Spleen (tissue), 11 donors: ENCODE results near the gene AOC2. TPM values are rescaled to one million over a fixed set of nuclear protein-coding genes. Genes with fewer than 3 reads are reported as not detected.
"Not testable (repeated sequence)": the region's sequence is repeated elsewhere in the genome, so short reads cannot be mapped to it uniquely, and the experiment has no call there.

Experiments
- DNase-seq: peaks from one replicate; pipeline ENCODE4 v3.0.0-alpha.2; 2020
- H3K27ac ChIP-seq, 8 donors: fragments of 200-600 bp; sonication (generic) in 7 of 8; 1 replicate in 4 of 8; 2 replicates in 4 of 8; pipeline versions ENCODE4 v1.5.0 to v1.8.0; 2016 to 2021; ENCODE audit warnings: inconsistent platforms in 4 of 8, mild to moderate bottlenecking in 4 of 8, moderate library complexity in 1 of 8
- H3K27me3 ChIP-seq, 7 donors: fragments of 200-600 bp; sonication (generic) in 6 of 7; replicated peaks in 1 of 7; 1 replicate in 4 of 7; 2 replicates in 3 of 7; pipeline versions ENCODE4 v1.5.0 to v1.8.0; 2016 to 2021; ENCODE audit warnings: inconsistent platforms in 3 of 7, mild to moderate bottlenecking in 1 of 7
- H3K36me3 ChIP-seq, 6 donors: fragments of 200-600 bp; sonication (generic) in 5 of 6; 1 replicate in 4 of 6; 2 replicates in 2 of 6; pipeline versions ENCODE4 v1.5.0 to v1.8.0; 2016 to 2021; ENCODE audit warnings: inconsistent platforms in 2 of 6
- H3K4me1 ChIP-seq, 6 donors: fragments of 200-600 bp; sonication (generic) in 5 of 6; 1 replicate in 3 of 6; 2 replicates in 3 of 6; pipeline versions ENCODE4 v1.5.0 to v1.8.0; 2016 to 2021; ENCODE audit warnings: inconsistent platforms in 3 of 6
- H3K4me3 ChIP-seq, 8 donors: fragments of 200-600 bp; sonication (generic) in 7 of 8; 1 replicate in 4 of 8; 2 replicates in 4 of 8; pipeline versions ENCODE4 v1.5.0 to v1.8.0; 2016 to 2021; ENCODE audit warnings: inconsistent platforms in 4 of 8, mild to moderate bottlenecking in 4 of 8, moderate library complexity in 2 of 8
- H3K9me3 ChIP-seq, 8 donors: fragments of 200-600 bp; sonication (generic) in 7 of 8; 1 replicate in 4 of 8; 2 replicates in 4 of 8; pipeline versions ENCODE4 v1.5.0 to v1.8.0; 2016 to 2021; ENCODE audit warnings: inconsistent platforms in 4 of 8
- POLR2A ChIP-seq, 3 donors: fragments of 450-650 bp; IDR thresholded peaks; one replicate each; pipeline ENCODE4 v1.5.1; 2017; ENCODE audit warnings: antibody characterized with exemption in 3 of 3, mild to moderate bottlenecking in 1 of 3
- POLR2AphosphoS5 ChIP-seq, 3 donors: sonication (generic); formaldehyde crosslinking; IDR thresholded peaks; one replicate each; pipeline ENCODE4 v1.5.1; 2017; ENCODE audit warnings: antibody characterized with exemption in 3 of 3
- whole genome bisulfite sequencing, 5 donors: extraction: QIAGEN DNeasy Blood & Tissue Kit in 3 of 5; methylation state at CpG; one replicate each; pipeline versions ENCODE4 v1.1.5 to v1.1.7; 2013 to 2018; 5-methylcytosine and 5-hydroxymethylcytosine counted together
- intact Hi-C: fragments of 100-400 bp; cut with DNase I; formaldehyde crosslinking; loops from one replicate; pipeline ENCODE4 v1.15.0; 2023; ENCODE audit warnings: low total_unique reads
- polyA plus RNA-seq, 3 donors: library from polyadenylated mRNA; stranded (reverse); fragments of 200-250 nt; gene quantifications; one replicate each; pipeline ENCODE4 v1.2.1, GENCODE V29; 2013
- total RNA-seq, 7 donors: library from RNA; depleted of rRNA in 3 of 7; stranded (reverse); fragments of >200 nt in 3 of 7; fragmentation: NEBNext Ultra II Directional in 4 of 7; extraction: Animal tissue kit (Norgen Biotek cat#: 25700) in 4 of 7; gene quantifications; one replicate each; pipeline versions ENCODE4 v1.1.0 to v1.2.1, GENCODE V29; 2016 to 2021
- TF ChIP-seq, protein P1 (sequence below), 11 experiments: fragments of 200-600 bp in 7 of 11; fragments of 450-650 bp in 4 of 11; sonication (generic) in 4 of 11; IDR thresholded peaks in 8 of 11; conservative IDR thresholded peaks in 3 of 11; 1 replicate in 7 of 11; 2 replicates in 4 of 11; pipeline versions ENCODE4 v1.4.0 to v1.8.0; 2016 to 2021; ENCODE audit warnings: antibody characterized with exemption in 11 of 11, inconsistent platforms in 4 of 11, mild to moderate bottlenecking in 1 of 11
- donor health status: healthy with polysubstance abuse.
- donor health status: DM: no; HTN: no; CAD: no; lungs with moderate emphysema.
- donor health status: DM: no; HTN: no; CAD: no.
- donor health status: Bipolar disorder and iron deficiency.
- donor health status: healthy.
- donor health status: DM: no; HTN: no; CAD: no.
- donor health status: DM: yes; HTN: yes; CAD: no.

Gene AOC2
- total and polyA plus RNA-seq, 10 donors: 0.59 to 3.6 (median 2.6) TPM

DNA sequence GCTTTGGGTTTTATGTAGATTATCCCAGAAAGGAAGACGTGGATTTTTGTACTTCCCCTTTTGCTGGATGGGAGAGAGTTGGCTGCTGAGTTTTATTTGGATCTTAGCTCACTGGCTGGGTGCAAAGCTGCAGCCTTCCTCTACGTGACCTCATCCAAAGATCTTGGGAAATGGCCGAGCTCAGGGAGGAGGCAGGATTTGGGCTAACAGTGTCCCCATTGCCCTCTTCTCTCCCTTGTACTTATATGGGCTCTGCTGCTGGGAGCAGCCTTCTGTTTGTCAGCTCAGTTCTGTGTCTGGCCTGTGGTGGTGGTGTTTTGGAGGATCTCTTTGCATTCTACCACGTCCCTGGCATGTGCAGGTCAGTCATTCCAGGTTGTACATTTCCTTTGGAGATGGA is 8.6 kb downstream of the AOC2 start:
- H3K4me1 ChIP-seq: peaks cover 0 to 43% (median 17%) of the 10 kb centered on the region in 6 donors
- 55 to 67% (median 58%) methylated on average over 4 of the region's 4 CpGs for WGBS, 5 donors

DNA sequence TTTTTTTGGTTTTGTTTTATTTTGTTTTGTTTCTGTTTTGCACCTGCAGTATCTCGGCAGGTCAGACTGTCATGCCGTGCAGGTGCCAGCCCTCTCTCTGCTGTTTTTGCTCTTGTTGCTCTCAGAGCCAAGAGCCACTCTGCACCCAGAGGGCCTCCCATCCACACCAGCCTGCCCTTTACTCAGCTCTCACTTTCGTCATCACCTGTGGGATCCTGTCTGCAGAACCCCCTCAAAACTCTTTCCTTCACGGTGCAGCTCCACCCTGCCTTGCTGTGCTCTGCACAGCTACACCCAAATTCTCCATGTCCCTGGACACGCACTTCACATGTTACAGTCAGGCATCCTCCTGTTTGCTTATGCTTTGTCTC is 9.2 kb downstream of the AOC2 start:
- H3K27ac ChIP-seq: peak overlapping the region in 2 of 8 donors; percentile 3 to 27
- H3K4me1 ChIP-seq: peaks cover 0 to 43% (median 17%) of the 10 kb centered on the region in 6 donors
- H3K4me3 ChIP-seq: peak overlapping the region in 5 of 8 donors; percentile 11 to 62 (median 13)

More for the DNA sequence above, 8.6 kb downstream of the AOC2 start:
- Histone ChIP-seq H3K27me3 (no peaks in the 10 kb centered on the region), H3K9me3 (no peaks in the 10 kb centered on the region), H3K36me3 (peaks cover 0 to 4% (median 0%) of the 10 kb centered on the region in 6 donors), H3K4me3 (peak overlapping the region in 6 of 8 donors; percentile 11 to 62 (median 14)), H3K27ac (peak overlapping the region in 3 of 8 donors; percentile 20 to 48 (median 35))
- DNase-seq: no peak
- no peak for TF ChIP-seq POLR2AphosphoS5 (IDR thresholded peaks at IDR 0.05)
- no peak for TF ChIP-seq POLR2A (IDR thresholded peaks at IDR 0.05)
- intact Hi-C loops: no loop called here

DNA sequence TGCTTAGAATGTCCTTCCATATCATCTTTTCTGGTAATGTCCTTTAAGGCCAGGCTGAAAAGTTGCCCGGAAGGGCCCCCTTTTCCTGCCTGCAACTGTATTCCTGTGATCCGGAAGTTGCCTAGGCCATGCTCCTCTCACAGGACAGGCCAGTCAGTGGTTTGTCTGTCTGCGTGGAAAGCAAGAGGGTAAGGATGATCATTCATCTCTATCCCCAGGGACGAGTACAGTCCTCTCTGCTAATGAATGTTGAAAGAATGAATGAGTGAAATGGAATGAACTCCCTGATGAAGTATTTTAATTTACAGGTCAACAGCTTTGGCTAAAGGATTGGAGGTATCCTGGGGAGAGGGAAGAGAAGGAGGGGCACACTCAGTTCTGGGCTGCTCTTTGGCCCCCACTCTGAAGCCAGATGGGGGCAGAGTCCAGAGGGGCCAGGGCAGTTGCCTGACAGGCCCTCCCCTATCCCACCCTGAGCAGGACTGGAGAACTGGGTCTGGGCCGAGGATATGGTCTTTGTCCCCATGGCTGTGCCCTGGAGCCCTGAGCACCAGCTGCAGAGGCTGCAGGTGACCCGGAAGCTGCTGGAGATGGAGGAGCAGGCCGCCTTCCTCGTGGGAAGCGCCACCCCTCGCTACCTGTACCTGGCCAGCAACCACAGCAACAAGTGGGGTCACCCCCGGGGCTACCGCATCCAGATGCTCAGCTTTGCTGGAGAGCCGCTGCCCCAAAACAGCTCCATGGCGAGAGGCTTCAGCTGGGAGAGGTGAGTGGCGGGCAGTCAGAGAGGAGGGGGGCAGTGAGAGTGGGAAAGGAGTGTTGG is 9.8 kb downstream of the AOC2 start:
- intact Hi-C loops: no loop called here
- no peaks in the 10 kb centered on the region for H3K9me3 ChIP-seq
- peaks cover 0 to 43% (median 17%) of the 10 kb centered on the region in 6 donors for H3K4me1 ChIP-seq
- 78 to 85% (median 84%) methylated on average over 14 to 15 of the region's 15 CpGs for WGBS, 5 donors
- peak overlapping the region in 4 of 8 donors; percentile 13 to 62 (median 17) for H3K4me3 ChIP-seq
- TF ChIP-seq POLR2A (IDR thresholded peaks at IDR 0.05): no peak
- TF ChIP-seq, protein P1, sequence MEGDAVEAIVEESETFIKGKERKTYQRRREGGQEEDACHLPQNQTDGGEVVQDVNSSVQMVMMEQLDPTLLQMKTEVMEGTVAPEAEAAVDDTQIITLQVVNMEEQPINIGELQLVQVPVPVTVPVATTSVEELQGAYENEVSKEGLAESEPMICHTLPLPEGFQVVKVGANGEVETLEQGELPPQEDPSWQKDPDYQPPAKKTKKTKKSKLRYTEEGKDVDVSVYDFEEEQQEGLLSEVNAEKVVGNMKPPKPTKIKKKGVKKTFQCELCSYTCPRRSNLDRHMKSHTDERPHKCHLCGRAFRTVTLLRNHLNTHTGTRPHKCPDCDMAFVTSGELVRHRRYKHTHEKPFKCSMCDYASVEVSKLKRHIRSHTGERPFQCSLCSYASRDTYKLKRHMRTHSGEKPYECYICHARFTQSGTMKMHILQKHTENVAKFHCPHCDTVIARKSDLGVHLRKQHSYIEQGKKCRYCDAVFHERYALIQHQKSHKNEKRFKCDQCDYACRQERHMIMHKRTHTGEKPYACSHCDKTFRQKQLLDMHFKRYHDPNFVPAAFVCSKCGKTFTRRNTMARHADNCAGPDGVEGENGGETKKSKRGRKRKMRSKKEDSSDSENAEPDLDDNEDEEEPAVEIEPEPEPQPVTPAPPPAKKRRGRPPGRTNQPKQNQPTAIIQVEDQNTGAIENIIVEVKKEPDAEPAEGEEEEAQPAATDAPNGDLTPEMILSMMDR (IDR thresholded peaks at IDR 0.05 in 8 of 11, conservative IDR thresholded peaks at IDR 0.05 in 3 of 11): no peak
- no peak for TF ChIP-seq POLR2AphosphoS5 (IDR thresholded peaks at IDR 0.05)
- peaks cover 0 to 4% (median 0%) of the 10 kb centered on the region in 6 donors for H3K36me3 ChIP-seq
- peak; percentile 67 for DNase-seq
- peak overlapping the region in 2 of 8 donors; percentile 3 to 27 for H3K27ac ChIP-seq
- H3K27me3 ChIP-seq: no peaks in the 10 kb centered on the region

More for the DNA sequence above, 9.2 kb downstream of the AOC2 start:
- TF ChIP-seq POLR2AphosphoS5 (IDR thresholded peaks at IDR 0.05) (no peak), POLR2A (IDR thresholded peaks at IDR 0.05) (no peak)
- TF ChIP-seq, protein P1 (IDR thresholded peaks at IDR 0.05 in 8 of 11, conservative IDR thresholded peaks at IDR 0.05 in 3 of 11): no peak
- DNase-seq: peak; percentile 25
- 51 to 74% (median 73%) methylated on average over 5 of the region's 5 CpGs for WGBS, 5 donors
- intact Hi-C loops: no loop called here
- Histone ChIP-seq H3K9me3 (no peaks in the 10 kb centered on the region), H3K36me3 (peaks cover 0 to 4% (median 0%) of the 10 kb centered on the region in 6 donors), H3K27me3 (no peaks in the 10 kb centered on the region)

DNA sequence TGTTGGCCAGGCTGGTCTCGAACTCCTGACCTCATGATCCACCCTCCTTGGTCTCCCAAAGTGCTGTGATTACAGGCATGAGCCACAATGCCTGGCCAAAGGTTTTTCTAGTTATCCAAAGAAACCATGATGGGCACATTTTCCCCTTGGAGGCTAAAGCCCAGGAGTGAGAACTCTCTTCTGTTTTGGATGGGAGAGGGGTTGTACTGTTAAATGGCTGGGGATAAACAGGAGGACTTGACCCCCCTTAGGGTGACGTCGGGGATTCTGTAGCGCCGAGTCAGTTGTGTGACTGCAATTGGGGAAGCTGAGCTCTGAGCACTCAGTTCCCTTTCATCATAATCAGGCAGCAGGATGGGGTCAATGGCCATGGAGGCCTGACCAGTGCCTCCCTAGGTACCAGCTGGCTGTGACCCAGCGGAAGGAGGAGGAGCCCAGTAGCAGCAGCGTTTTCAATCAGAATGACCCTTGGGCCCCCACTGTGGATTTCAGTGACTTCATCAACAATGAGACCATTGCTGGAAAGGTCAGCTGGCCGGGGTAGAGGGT is 10.7 kb downstream of the AOC2 start:
- peak; percentile 68 for DNase-seq
- TF ChIP-seq, protein P1 (IDR thresholded peaks at IDR 0.05 in 8 of 11, conservative IDR thresholded peaks at IDR 0.05 in 3 of 11): no peak
- TF ChIP-seq POLR2A (IDR thresholded peaks at IDR 0.05): no peak
- TF ChIP-seq POLR2AphosphoS5 (IDR thresholded peaks at IDR 0.05): no peak
- no peaks in the 10 kb centered on the region for H3K9me3 ChIP-seq
- H3K27me3 ChIP-seq: no peaks in the 10 kb centered on the region
- WGBS, 5 donors: 59 to 81% (median 68%) methylated on average over 7 to 8 of the region's 8 CpGs
- peaks cover 0 to 4% (median 0%) of the 10 kb centered on the region in 6 donors for H3K36me3 ChIP-seq
- no peak overlapping the region for H3K27ac ChIP-seq
- H3K4me3 ChIP-seq: no peak overlapping the region
- peaks cover 0 to 35% (median 13%) of the 10 kb centered on the region in 6 donors for H3K4me1 ChIP-seq
- intact Hi-C loops: no loop called here

DNA sequence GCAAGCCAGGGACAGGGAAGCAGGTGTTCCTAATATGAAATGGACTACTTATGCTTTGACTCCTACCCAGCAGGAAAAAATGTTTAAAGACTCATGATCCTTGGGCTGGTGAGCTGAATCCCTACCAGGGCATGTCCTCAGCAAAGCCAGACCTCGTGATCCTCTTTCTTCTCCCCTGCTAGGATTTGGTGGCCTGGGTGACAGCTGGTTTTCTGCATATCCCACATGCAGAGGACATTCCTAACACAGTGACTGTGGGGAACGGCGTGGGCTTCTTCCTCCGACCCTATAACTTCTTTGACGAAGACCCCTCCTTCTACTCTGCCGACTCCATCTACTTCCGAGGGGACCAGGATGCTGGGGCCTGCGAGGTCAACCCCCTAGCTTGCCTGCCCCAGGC is 11.7 kb downstream of the AOC2 start:
- intact Hi-C loops, H3K27me3 ChIP-seq, H3K36me3 ChIP-seq, H3K9me3 ChIP-seq, H3K4me3 ChIP-seq, H3K27ac ChIP-seq: not testable (repeated sequence)
- WGBS, 5 donors: 79 to 95% (median 88%) methylated on average over 5 to 8 of the region's 8 CpGs
- peak; percentile 2 for DNase-seq
- H3K4me1 ChIP-seq: peaks cover 0 to 26% (median 11%) of the 10 kb centered on the region in 6 donors

DNA sequence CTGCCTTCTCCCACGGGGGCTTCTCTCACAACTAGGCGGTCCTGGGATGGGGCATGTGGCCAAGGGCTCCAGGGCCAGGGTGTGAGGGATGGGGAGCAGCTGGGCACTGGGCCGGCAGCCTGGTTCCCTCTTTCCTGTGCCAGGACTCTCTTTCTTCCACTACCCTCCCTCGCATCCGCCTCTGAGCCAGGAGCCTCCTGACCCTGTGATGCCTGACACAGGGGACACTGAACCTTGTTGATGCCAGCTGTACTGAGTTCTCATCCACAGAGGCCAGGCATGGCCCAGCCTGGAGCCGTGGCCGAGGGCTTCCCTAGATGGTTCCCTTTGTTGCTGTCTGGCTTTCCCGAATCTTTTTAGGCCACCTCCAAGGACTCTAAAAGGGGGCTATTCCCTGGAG is 12.1 kb downstream of the AOC2 start:
- not testable (repeated sequence) for DNase-seq, H3K27ac ChIP-seq, H3K4me3 ChIP-seq

More for the DNA sequence above, 12.1 kb downstream of the AOC2 start:
- H3K27me3 ChIP-seq, H3K9me3 ChIP-seq, intact Hi-C loops, H3K36me3 ChIP-seq: not testable (repeated sequence)
- peaks cover 0 to 26% (median 11%) of the 10 kb centered on the region in 6 donors for H3K4me1 ChIP-seq
- WGBS, 5 donors: 77 to 100% (median 90%) methylated on average over 6 of the region's 8 CpGs
